HG02884 (cell line): ENCODE data around the gene SF3B6.
A peak's percentile ranks its signal among the peaks of the same experiment; 100 is the strongest.
"Not testable (repeated sequence)": the region's sequence is repeated elsewhere in the genome, so short reads cannot be mapped to it uniquely, and the experiment has no call there.

ENCODE experiments used
- ATAC-seq: cut with Tn5 transposase; IDR thresholded peaks from one replicate; pipeline ENCODE4 v1.9.1; 2021; ENCODE audit warnings: mild to moderate bottlenecking, moderate library complexity; ENCODE audit not compliant: unreplicated experiment

Gene SF3B6

DNA sequence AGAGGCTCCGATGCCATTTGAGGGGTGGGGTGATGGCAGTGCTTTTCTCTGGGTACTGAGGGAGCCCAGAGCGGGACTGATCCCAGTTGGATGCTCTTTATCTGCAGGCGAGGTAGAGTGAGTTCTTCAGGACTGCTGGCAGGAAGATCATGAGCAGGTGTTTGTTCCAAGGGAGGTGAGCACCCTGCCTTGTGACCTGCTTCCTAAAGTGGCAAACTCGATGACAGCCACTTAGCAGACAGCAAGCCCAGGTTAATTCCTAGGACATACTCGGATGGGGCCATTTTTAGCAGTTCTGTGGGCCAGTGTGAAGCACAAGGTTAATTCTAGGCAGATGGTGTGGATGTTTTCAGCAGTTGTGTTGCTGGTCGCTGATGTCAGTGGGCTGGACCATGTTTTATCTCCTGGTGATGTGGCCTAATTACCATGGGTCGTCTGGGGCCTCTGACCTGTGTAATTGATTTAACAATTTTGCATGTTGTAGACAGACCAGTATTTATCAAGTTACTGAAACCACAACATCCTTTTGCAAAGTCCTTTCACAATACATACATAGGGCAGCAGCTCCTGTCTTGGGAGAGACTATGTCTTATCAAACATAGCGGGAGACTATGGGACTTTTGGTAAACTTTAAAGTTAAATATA is 21.6 kb downstream of the SF3B6 start:
- ATAC-seq = no peak

DNA sequence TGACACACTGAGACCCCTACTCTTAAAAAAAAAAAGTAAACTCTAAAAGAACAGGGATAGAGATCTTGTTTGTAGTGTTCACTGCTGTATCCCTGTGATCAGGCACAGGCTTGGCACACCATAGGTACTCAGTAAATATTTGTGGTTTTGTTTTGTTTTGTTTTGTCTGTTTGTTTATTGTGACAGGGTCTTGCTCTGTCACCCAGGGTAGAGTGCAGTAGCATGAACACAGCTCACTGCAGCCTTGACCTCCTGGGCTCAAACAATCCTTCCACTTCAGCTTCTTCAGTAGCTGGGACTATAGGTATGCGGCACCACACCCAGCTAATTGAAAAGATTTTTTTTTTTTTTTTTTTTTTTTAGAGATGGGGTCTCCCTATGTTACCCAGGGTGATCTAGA is 23.2 kb downstream of the SF3B6 start:
- ATAC-seq = no peak

DNA sequence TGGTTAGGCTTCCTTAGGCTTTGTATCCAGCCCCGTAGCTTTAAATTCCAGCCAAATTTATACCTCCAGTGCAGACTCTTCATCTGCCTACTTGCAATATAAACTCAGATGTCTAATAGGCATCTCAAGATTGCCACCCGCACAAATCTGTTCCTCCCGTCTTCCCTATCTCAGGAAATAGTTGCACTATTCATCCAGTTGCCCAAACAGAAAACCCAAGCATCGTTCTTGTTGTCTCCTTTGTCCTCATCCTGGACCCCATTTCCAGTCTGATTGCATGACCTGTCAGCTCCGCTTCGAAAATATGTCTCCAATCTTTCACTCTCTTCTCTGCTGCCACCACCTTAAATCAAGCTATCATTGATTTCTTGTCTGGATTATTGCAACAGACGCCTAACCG is 24.3 kb downstream of the SF3B6 start:
- ATAC-seq = no peak

DNA sequence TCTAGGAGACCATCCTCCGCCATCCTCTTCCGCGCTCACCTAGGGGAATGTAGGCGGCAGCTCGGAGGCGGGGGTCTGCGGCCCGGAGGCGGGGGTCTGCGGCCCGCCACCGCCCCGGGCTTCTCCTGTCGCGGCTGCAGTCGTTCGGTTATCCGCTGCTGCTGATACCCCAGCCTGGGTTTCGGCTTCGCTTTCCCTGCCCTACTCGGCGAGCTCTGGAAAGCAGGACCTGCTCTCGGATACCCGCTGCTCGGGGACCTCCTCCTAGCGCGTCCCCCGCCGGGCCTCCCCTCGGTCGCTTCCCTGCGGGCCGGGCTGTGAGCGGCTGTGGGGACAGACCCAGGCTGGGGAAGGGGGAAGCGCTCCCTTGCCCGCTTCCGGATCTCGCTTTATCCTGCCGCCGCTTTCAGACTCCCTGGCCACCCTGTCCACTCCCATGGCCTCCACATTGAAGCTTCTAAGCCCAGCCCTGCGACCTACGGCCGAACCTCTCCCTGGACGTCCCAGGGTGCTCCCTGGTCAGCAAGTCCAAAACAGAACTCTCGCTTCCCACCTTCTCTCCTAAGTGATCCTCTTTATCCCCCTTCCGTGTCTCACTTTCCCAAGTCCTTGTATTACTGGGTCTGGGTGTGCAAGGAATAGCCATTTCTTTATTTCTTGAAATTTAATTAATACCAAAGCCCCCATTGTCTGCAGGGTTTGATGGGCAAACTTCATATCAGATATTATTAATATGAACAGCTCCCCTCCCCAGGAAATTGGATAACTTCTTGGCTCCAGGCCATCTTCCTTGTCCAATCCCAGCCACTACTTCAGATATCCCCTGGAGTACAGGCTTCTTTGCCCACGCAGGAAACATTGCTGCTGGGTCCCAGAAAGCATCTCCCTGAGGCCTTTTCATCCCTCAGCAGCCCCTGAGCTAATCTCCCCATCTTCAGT is 25.8 kb downstream of the SF3B6 start:
- no peak for ATAC-seq

DNA sequence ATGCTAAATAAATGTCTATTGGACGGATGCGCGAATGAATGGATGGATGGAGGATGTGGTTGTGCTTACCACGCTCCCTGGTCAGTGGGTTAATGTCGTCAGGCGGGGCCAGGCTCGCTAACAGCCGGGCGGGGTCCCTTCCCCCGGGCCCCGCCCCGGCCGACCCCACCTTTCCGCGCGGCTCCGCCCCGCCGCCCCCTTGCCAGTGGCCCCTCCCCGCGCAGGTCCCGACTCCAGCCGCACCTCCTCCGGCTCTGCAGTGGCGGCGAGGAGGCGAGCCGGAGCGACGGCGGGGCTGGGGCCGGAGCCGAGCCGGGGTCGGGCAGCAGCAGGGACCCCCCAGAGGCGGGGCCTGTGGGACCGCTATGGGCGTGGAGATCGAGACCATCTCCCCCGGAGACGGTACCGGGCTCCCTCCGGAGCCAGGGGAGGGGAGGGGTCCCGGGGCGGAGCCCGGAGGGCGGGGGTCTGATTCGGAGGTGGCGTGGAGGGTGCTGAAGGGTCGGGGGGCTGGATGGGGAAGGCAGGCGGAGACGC is 26.6 kb downstream of the SF3B6 start, which contains the start of gene FKBP1B:
TSS of gene FKBP1B (plus strand) at position 257 of the 537 bp plus-strand sequence. CDS start at position 366, 109 bp downstream.
- ATAC-seq = no peak

DNA sequence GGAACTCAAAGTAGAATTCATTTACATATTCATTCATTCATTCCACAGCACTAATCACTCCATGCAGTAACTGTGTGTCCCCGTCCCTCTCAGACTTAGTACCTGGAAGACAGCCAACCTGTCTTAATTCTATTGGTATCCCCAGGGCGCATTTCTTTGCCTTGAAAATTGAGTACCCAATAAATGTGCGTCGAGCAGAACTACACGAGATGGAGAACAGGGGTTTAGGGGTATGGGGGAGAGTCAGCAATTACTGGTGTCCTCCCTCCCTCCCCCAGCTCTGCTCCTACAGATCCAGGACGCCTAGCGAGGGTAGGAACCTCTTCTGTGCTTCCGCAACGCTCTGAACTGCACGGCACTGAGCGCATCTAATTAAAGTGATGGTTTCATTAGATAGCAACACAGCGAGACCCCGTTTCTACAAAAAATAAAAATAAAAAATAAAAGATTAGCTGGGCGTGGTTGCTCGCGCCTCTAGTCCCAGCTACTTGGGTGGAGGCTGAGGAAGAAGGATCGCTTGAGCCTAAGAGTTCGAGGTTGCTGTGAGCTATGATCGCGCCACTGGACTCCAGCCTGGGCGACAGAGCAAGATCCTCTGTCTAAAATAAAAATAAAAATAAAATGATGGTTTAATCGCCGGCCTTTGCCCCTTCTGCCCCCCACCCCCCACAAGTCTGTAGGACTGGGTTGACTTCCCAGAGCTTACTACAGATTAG is 27.2 kb downstream of the SF3B6 start:
- ATAC-seq = no peak

DNA sequence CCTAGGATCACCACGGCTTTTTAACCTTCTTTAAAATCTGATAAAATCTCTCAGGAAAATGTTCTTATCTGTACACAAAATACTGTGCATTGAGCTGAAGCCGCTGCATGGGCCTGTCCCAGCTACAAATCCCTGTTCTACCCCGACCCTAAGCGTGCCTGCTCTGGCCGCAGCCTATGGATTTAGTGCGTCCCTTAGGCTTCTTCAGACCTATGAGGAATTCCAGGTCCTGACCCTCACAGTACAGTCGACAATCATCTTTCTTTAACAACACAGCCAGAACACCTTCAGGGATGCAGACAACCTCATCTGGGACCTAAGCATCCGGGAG is 28.5 kb downstream of the SF3B6 start:
- ATAC-seq = peak; percentile 2

DNA sequence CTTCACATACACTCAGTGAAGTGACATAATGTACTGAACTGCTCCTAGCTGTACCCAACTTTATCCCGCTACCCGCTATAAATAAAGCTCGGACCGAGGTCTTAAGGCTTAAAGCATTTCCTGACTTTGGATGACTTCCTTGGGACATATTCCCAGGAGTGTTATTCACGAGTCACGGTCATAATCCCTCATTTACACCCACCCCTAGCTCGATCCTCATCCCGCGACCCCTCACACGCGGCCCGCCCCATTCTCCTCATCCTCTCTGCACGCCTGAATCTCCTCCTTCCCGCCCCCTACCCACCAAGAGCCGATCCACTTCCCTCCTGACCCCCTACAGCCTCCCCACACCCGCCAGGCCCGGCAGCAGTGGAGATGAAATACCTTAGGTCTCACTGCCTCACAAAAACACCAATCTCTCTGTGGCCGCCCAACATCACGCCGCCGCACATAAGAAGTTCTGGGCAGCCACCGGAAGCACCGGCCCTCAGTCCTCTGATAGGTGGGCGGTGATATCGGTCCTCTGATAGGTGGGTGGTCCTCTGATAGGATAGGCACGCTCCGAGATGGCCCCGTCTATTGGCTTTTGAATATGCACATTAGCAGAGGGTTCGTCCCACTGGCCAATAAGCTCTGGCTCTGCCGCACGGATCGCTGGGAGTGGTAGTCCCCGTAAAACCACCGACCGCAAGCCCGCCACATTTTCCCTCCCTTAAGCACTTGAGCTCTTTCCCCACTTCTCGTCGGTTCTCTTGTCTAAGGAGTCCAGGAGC is 29.0 kb downstream of the SF3B6 start, which contains the start of gene WDCP:
TSS of gene WDCP (minus strand) at position 462 of the 773 bp plus-strand sequence. CDS start 7,897 bp downstream, outside the sequence.
- peak; percentile 98 for ATAC-seq

DNA sequence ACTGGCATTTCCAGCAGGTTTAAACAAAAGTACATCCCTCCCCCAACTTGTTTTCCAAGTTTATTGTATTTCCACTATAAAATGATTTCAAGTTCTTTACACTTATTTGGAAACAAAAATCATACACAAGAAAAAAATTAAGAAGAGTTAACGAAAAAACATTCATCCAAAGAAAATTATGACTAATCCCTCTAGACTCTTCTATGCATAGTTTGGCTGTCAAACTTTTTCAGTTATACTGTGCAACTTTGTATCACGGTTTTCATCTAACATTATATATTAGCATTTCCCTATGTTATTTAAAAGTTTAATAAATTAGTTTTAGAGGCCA is 29.6 kb downstream of the SF3B6 start:
- ATAC-seq = no peak

DNA sequence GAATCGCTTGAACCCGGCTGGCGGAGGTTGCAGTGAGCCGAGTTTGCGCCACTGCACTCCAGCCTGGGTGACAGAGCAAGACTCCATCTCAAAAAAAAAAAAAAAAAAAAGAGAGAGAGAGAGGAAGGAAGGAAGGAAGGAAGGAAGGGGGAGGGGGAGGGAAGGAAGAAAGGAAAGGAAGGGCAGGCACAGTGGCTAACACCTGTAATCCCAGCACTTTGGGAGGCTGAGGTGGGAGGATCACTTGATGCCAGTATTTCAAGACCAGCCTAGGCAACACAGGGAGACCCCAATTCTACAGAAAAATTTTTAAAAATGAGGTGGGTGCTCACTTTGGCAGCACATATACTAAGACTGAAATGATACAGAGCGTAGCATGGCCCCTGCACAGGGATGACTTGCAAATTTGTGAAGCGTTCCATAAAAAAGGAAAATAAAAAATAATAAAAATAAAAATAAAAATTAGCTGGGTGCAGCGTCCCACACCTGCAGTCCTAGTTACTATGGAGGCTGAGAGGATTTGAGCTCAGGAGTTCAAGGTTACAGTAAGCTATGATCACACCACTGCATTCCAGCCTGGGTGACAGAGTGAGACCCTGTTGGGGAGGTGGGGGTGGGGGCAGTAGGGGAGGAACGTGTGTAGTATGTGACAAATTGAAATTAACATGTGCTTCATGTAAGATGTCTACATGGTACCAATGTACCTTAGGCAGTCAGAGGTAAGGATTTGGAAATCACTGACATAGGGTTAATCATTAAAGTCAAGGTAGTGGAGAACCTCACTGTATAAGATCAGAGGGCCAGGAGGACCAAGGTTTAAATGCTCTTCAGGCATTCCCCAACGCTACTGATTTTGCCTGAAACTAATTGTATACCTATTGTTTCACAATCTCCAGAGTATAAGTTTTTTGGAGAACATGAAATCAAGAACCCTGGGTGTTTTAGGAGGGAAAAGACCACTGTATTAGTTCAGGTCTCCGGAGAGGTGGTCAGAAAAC is 30.3 kb downstream of the SF3B6 start:
- ATAC-seq = no peak

DNA sequence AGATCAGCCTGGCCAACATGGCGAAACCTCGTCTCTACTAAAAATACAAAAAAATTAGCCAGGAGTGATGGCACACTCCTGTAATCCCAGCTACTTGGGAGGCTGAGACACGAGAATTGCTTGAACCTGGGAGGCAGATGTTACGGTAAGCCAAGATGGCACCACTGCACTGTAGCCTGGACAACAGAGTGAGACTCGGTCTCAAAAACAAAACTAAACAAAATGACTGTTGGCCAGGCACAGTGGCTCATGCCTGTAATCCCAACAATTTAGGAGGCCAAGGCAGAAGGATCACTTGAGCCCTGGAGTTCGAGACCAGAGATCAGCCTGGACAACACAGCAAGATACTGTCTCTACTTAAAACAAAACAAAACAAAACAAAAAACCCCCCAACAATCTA is 33.0 kb downstream of the SF3B6 start:
- ATAC-seq = not testable (repeated sequence)

DNA sequence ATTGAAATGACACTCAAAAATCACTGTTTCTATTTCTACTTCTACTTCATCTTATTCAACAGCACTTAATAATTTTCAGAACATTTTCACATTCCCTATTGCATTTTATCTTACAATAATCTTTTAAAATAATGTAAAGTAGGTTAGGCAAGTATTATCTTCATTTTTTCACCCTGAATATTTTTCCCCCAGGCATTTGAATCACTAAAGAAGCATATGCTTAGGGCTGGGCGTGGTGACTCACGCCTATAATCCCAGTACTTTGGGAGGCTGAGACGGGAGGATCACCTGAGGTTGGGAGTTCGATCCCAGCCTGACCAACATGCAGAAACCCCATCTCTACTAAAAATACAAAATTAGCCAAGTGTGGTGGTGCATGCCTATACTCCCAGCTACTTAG is 35.6 kb downstream of the SF3B6 start:
- no peak for ATAC-seq

DNA sequence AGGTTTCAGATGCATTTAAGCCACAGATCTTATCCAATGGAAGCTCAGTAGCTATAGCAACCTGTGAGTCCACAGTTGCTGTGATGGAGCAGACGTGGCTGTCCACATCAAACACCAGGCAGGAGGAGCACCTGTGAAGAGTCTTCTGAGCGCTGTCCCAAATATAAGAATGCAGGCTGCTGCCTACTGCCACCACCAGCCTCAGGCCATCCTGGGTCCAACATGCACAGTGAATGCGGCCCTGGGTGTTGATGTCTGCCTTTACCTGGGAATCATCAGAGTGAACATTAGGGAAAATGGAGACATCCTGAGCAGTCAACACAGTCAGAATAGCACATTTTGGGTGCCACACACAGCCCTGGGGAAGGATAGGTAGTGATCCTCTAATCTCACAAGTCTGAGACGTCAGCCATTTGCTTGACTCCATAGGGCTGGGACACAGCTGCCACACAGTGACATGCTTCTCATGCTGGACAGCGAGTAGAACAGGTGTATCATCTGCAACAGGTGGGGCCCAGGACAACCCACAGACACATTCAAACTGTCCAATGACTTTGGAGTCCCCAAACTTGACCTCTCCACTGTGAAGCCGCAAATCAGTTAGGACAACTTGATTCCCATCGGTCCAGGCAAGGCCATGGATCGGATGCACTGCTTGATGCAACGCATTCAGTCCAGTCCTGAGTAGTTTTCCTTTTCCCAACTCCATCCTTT is 37.2 kb downstream of the SF3B6 start:
- no peak for ATAC-seq

DNA sequence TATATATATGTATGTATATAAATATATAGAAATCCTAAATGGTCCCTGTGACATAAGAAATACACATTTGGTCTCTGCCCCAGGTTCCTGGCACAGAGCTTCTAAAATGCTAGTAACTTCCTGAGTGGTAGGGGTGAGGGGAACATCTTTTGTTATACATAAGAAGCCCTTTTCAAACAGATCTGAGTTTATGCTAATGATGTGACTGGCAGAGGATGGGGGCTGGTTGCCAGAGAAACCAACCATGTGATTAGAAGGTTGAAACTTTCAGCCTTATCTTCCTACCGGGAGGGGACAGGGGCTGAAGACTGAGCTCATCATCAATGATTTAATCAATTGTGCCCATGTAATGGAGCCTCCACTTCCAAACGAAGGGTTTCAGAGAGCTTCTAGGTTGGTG is 49.9 kb downstream of the SF3B6 start:
- no peak for ATAC-seq

DNA sequence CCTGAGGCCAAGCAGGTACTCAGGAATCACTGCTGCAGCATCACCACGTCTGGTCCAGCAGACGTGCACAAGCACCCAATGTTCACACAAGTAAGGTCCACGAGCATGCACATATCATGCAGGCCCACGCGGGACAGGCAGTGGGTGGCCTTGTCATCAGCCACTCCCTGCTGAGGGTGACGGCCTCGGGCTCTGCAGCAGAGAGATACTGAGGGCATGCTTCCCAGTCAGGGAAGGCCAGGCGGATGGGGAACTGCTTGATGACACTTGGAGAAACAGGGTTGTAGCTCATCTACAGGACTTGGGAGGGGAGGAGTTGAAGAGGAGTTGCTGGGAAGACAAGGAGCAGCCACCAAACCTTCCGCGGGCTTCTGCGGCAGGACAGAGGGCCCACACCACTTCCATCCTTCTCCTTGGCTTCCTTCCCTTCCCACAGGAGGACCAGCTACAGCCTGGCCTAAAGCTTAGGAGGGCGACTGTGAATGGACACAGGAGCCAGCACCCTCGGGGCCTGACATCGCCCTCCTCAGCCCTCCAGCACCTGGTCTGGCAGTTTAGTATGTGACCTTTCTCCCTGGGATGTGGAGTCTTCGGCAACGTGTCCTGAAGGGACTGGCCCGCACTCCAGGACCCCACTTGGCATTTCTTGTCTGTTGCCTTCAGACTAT is 51.0 kb downstream of the SF3B6 start:
- no peak for ATAC-seq

DNA sequence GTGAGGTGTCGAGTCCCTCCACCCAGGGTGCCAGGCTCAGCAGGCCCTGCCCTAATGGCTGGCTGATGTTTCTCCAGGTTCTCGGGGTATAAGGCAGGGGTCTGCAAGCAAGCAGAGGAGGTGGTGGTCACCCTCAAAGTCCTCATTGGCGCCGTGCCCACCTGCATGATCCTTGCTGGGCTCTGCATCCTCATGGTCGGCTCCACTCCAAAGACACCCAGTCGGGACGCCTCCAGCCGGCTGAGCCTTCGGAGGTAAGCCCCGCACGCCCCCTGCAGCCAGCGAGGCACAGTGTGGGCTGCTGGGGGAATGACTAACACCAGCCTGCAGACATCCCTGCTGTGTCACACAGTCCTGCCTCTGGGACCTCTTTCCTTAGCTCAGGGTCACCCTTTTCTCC is 52.1 kb downstream of the SF3B6 start:
- no peak for ATAC-seq

DNA sequence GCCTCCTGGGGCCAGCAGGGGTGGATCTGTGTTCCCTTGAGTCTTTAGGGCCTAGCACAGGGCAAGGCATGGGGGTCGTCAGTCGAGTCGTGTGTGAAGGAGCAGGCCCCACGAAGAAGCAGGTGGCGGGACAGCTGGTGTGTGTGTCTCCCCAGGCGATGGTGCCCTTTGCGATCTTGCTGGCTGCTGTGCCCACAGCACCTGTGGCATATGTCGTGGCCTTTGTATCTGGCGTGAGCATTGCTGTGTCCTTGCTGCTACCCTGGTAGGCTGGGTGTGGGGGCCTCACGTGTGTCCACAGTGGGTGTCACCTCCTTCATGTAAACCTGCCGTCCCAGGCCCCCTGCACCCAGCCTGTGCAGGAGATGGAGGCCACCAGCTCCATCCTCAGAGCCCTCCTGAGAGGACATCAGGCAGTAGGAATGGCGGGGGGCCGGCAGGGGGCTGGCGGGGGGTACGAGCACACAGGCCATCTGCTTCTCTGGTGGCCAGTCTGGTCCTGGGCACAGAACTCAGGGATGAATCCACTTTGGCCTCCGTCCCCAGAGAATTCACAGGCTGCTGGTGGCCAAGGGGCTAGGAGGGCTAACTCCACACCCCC is 53.1 kb downstream of the SF3B6 start:
- ATAC-seq = no peak
